GM21723 (cell line): Measurements from ENCODE around the gene HMG20A.
"Not testable (repeated sequence)": the region's sequence is repeated elsewhere in the genome, so short reads cannot be mapped to it uniquely, and the experiment has no call there.

Experiments
- ATAC-seq: cut with Tn5 transposase; IDR thresholded peaks from one replicate; pipeline ENCODE4 v1.9.1; 2021; ENCODE audit warnings: mild to moderate bottlenecking, moderate library complexity; ENCODE audit not compliant: unreplicated experiment

Gene HMG20A

DNA sequence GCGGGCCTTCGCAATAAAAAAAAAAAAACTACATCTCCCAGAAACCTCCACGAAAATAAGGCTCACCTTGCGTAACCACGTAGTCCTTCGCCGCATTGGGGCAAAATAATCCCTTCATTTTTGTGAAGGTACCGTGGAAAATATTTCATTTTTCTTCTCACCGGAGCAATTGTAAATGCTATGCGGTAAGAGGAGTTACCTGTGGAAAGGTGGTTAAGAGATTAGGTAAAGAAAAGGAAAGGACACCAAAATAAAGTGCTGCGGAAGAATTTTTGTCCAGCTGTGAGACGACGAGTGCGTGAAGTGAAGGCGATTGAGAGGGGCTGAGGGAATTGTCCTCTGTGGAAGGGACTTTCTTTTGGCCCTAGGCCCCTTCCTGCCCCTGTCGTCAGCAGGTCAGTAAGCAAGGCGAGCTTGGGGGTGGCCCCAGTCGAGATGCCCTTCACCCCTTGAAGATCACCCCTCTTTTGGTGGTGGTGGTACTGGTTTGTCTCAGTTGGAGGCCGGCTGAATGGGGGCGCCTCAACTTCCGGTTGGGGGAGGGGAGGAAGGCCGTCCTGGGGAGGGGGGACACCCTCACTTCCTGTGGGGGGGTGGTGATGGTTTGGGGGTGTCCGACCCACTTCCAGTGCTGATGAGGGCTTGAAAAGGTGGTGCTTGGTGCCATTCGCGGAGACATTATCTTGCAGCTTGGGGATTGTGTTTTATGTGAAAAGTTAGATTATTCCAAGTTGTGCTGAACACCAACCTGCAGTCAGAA lies at the start of gene HMG20A:
HMG20A (plus strand) TSS at position 279 of the 760 bp plus-strand sequence. CDS start 37,520 bp downstream, outside the sequence.
- ATAC-seq = peak; percentile 51

DNA sequence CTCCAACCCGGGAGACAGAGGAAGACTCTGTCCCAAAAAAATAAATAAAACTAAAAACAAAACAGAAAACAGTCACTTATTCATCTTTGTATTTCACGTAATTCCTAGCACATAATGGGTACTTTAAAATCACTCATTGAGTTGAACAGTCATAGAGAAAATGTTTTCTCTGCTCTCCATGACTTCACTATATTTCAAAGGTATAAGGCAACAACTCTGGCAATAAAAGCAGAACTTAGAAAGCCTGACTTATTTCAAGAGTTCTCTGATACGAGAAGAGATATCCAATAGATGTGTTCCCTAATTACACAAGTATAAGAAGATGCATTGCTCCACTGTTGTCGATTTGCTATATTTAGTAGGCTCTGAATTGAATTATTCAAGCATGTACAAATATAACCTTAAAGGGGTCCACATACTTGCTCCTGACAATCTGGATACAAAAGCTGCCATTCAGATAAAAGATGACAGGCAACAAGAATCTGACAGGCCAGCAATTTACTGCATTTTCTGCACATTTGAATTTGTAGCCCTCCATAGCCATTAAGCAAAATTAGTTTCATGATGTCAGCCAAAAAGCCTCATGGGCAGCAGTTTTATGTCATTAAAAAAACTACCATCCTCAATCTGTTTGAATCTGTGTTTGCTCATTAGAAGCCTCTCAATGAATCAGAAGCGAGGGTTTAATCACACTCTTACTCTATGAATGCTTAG lies 48.7 kb upstream of the HMG20A start:
- ATAC-seq = no peak

DNA sequence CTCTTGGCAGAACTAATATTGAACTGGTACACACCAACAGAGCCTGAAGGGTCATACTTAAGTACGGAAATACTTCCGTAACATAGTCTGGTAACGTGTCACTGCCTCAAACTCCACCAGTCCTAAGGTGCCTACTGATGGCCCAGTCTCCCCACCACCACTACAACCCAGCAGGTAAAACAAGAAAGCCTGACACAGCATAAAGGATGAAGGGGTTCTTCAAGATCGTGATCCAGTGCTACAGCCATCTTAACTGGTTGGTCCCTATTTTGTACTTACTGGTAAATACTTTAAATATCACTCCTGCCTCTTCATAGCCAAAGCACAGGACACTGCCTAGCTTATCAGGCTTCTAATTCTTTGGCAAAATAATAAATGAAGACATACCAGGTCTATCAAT lies 47.2 kb upstream of the HMG20A start:
- no peak for ATAC-seq

DNA sequence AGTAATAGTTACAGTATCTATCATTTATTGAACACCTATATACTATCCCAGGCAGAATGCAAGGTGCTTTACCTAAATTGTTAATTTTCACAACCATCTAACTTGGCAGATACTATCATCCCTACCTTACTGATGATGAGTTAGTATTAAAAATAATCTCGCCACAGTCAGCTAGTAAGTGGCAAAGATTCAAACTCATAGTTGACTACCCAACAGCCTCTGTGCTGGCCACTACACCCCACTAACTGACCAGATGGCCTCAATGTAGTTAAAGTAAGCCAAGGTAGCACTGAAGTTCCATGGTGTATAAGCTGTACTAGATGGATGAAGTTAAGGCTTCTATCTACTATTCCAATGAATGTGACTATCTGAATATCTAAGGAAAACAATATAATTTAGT lies 45.6 kb upstream of the HMG20A start:
- no peak for ATAC-seq

DNA sequence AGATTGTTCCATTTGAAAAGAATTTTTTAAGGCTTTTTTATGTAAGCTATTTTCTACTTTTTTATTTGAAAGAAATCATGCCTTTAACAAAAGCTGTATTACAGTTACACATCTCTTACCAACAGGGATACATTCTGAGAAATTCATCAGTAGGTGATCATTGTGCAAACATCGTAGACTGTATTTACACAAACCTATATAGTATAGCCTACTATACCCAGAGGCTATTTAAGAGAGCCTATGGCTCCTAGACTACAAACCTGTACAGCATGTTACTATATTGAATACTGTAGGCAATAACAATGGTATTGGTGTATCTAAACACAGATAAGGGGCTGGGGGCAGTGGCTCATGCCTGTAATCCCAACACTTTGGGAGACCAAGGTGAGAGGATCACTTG lies 43.9 kb upstream of the HMG20A start:
- ATAC-seq = no peak

DNA sequence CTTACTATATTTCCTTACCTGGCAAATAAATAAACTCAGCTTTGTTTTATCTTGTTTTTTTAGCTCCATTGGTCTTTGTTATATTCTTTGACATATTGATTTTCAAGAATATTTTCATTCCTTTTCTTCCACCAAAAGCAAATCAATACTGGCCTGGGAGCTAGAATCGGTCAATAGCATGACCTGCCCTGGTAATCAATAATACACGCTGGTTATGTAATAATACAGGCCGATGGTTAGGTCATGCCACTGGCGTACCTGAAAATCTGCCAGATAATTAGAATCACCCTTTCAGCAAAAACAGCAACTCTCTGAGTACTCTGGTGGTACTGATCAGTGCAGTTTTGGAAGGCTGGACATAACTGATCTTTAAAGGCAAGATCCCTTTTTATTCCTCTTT lies 40.7 kb upstream of the HMG20A start:
- ATAC-seq = no peak

DNA sequence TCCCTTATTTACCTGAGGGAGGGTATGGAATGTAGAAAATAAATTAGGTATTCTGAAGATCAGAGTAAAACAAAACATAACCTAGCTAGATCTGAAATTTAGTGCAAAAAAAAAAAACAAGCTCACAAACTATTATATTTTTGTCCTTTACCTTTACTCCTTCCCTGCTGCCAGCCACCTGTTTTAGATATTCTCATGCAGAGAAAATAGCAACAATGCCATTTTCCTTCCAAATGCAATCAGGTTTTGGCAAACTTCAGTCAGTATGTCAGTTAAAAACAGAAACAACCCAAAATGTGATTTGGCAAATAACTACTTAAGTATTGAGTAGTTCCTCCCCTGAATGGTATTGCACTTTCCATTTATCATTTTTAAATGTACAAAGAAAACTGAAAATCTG lies 36.6 kb upstream of the HMG20A start:
- ATAC-seq = no peak

DNA sequence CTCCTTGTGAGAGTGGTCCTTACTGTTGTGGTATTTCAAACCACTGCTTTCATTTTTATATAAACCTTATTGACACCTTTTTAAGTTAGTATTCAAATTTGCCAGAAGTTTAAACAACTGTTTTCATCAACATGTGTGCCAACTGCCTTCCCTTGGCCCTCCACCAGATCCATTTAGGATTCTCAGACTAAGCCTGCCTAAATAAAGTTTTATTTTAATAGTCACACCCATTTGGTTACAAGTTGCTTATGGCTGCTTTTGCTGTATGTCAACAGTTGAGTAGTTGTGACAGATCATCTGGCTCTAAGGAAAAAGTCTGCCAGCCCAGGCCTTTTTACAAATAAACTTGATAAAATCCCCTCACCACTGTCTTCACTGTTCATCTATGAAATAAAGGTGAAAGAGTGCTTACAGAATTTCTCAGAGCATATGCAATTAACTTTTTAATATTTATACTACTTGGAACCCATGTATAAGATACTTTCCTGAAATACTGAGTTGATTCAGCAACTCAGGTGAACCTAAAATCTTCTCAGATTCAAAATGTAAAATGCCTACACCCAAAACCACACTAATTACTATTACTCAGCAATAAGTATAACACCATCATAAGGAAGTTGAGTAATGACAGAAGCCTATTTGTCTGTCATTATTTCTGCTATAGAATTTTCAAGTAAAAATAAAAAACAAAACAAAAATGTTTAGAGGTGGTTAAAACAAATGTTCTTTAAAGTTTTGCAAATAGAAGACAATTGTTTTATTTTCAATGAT lies 35.9 kb upstream of the HMG20A start:
- ATAC-seq = no peak

DNA sequence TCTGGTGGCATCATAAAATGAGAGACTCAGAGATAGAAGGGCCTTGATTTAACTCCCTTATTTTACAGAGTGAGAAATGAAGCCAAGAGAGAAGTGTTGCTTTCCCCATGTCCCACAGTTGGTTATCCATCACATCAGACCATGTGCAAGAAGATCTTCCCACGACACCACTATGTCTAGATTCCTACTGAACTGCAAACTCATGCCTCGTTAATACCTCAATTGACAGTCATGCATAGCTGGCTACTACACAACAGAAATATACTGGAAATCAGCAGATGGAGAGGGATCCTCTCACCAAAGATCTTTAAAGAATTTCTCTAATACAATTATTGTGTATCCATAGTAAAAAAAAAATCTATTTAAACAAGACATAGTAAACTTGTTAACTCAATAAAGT lies 34.1 kb upstream of the HMG20A start:
- no peak for ATAC-seq

DNA sequence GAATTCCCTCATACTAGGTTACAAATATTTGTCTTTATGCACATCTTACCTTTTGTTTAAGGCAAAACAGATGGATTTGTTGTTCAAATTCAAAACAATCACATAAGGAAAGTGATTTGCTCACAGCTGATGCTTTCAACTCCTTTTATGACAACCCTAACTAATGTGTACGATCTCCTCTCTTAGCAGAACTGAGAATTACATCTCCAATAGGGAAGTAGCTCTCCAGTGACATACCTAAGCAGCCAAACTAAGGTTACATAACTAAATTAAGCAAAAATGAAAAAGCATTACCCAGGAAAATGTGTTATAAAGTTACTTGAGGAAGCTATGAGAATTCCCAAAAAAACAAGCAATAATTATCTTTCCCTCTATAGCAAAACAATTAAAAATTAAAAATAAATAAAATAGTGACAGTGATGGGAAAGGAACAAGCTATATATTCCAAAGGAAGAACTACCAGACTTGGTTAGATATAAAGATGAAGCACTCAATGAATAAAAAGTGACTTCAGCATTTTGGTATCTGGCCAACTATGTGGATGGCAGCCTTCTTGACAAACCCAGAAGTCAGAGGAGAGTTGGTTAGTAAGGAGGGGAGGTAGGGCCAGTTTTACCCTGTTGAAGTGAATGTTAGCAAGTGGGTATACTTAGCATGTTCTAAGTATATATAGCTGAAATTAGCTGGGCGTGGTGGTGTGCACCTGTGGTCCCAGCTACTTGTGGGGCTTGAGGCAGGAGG lies 33.2 kb upstream of the HMG20A start:
- no peak for ATAC-seq

DNA sequence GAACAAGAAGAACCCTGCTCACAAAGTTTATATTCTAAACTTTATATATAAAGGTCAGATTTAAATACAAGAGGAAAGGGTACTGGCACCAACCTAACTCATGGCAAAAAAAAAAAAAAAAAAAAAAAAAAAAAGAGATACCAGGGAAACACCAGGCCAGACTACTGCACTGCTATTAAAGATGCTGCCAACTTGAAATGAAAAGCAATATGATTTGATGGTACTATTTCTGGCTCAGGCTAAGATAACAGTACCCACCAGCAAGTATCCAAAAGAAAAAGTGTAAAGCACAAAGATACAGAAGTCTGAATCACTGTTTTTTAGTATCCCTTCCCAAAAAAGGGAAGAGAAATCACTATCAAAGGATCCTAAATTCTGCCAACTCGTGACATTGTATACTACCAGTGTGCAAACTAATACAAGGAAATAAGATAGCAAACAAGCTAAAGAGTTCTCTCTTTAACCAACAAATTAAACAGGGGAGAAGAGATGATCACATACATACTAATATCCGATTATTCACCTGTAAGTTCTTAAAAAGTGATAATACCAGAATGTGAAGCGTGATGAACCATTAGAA lies 29.2 kb upstream of the HMG20A start:
- no peak for ATAC-seq

DNA sequence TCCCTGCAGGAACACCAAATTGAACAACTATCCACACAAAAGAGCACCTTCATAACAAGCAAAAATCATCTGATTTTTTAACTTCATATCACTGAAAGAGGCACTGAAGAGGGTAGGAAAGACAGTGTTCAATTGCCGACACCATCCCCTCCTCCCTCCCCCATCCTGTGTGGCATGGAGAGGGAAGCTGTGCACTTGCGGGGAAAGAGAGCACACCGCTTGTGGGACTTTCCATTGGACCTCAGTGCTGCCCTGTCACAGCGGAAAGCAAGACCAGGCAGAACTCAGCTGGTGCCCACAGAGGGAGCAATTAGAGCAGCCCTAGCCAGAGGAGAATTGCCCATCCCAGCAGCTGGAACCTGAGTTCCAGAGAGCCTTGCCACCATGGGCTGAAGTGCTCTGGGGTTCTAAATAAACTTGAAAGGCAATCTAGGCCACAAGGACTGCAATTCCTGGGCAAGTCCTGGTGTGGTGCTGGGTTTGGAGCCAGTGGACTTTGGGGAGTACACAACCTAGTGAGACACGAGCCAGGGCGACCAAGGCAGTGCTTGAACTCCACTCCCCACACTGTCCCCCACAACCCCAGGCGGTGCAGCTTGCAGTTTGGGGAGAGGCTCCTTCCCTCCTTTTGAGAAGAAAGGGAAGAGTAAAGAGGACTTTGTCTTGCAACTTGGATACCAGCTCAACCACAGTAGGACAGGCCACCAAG lies 27.8 kb upstream of the HMG20A start:
- ATAC-seq = no peak

DNA sequence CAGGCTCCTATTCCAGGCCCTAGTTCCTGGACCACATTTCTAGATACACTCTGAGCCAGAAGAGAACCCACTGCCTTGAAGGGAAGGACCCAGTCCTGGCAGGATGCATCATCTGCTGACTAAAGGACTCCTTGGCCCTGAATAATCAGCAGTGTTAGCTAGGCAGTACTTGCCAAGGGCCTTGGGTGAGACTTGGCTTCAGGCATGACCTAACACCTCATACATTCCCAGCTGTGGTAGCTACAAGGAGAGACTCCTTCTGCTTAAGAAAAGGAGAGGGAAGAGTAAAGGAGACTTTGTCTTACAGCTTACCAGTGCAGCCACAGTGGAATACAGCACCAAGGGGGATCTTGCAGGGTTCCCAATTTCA lies 27.2 kb upstream of the HMG20A start:
- ATAC-seq = no peak

DNA sequence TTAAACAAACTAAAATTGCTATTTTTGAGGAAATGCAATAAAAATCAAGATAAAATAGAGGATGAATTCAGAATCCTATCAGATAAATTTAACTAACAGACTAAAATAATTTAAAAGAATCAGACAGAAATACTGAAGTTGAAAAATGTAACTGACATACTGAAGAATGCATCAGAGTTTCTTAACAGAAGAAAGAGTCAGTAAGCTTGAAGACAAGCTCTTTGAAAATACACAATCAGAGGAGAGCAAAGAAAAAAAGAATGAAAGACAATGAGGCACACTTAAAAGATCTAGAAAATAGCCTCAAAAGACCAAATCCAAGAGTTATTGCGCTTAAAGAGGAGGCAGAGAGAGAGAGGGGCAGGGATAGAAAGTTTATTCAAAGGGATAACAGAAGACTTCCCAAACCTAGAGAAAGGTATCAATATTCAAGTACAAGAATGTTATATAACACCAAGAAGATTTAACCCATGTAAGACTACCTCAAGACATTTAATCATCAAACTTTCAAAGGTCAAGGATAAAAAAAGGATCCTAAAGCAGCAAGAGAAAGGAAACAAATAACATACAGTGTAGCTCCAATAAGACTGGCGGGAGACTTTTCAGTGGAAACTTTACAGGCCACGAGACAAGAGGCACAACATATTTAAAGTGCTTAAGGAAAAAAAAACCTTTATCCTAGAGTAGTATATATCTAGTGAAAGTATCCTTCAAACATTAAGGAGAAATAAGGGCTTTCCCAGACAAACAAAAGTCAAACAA lies 25.5 kb upstream of the HMG20A start:
- no peak for ATAC-seq

DNA sequence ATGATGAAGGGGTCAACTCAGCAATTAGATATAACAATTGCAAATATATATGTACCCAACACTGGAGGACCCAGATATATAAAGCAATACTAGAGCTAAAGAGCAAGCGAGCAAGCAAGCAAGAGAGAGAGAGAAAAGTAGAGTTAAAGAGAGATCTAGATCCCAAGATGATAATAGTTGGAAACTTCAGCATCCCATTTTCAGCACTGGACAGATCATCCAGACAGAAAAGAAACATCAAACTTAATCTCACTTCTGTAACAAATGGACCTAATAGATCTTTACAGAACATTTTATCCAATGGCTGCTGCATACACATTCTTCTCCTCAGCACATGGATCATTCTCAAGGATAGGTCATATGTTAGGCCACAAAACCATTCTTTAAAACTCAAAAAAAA lies 24.0 kb upstream of the HMG20A start:
- ATAC-seq = no peak

DNA sequence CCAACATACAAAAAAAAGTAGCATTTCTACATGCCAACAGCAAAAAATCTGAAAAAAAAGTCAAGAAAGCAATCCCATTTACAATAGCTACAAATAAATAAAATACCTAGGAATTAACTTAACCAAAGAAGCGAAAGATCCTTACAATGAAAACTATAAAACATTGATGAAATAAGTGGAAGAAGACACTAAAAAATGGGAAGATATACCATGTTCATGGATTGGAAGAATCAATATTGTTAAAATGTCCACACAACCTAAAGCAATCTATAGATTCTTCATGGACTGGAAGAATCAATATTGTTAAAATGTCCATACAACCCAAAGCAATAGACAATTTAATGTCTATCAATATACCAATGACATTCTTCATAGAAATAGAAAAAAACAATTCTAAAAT lies 21.8 kb upstream of the HMG20A start:
- ATAC-seq = no peak

DNA sequence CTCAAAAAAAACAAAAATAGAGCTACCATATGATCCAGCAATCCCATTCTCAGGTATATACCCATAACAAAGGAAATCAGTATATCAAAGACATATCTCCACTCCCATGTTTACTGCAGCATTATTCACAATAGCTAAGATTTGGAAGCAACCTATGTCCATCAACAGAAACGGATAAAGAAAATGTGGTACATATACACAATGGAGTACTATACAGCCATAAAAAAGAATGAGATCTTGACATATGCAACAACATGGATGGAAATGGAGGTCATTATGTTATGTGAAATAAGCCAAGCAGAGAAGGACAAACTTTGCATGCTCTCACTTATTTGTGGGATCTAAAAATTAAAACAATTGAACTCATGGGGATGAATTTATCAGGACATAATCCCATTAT lies 20.4 kb upstream of the HMG20A start:
- ATAC-seq = no peak

DNA sequence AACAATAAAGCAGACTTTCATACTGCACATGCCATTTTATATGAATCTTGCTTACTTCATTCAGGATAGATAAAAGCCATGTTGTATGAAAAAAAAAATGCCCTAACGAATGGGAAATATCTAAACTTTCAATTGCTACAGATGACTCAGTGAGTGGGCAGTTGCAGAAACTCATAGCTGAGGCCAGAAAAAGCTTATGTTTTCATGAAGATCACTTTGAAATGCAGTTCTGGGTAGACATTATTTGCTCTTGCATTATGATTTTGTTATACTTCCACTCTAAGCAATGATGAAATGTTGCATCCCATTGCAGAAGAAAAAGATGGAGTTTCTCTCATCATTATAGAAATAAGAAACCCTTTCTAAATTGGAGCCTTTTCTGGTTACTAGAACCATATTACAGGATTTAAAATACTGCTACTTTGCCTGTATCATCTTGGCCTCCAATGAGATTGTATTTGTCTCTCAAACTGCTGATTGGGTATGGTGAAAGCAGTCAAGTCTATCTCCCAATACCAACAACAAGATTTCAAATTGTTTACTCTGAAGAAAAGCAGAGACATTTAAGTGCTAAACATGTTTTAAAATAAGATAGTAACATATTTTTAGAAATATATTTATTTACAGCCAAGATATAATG lies 17.8 kb upstream of the HMG20A start:
- no peak for ATAC-seq

DNA sequence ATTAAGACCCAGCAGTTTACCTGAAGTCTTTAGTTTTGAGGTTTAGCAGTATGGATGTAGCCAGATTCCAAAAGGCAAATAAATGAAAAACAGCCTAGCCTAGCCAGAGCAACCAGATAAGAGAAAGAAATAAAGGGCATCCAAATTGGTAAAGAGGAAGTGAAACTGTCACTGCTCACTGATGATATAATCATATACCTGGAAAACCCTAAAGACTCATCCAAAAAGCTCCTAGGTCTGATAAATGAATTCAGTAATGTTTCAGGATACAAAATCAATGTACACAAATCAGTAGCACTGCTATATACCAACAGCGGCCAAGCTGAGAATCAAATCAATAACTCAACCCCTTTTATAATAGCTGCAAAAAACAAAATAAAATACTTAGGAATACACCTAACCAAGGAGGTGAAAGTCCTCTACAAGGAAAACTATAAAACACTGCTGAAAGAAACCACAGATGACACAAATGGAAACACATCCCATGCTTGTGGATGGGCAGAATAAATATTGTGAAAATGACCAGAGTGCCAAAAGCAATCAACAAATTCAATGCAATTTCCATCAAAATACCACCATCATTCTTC lies 14.4 kb upstream of the HMG20A start:
- ATAC-seq = not testable (repeated sequence)
